ENCODE results near the gene NAT16. TPM values are rescaled to one million over a fixed set of nuclear protein-coding genes. Genes with fewer than 3 reads are reported as not detected.

The NAT16 gene
- total RNA-seq, 2 donors from 2014 or later: not detected

DNA sequence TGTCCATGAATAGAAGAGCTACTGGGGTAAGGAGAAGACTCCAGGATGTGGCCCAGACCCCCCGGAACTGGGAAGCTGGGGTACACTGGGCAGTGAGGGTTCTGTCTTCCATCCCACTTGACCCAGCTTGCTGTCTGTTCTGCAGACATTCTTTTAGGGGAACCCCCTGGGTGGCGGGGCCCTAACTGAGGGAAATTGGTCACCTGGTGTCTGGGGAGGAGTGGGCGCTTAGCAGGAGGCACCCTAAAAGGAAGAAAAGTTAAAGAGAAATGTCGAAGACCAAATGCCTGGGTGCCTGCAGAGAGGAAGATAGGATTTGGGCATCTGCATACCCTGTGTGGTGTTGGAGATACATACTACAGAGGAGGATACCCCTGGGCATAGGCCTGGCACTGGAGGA lies 24.8 kb downstream of the NAT16 start:
- peak overlapping the region in 1 of 2 donors; percentile 46 for H3K27ac ChIP-seq
- intact Hi-C loops (cut with DNase I): no loop called here
- 51% methylated on average over 4 of the region's 4 CpGs for WGBS
- H3K4me3 ChIP-seq: peak overlapping the region; percentile 93 to 98
- peaks cover 4% of the 10 kb centered on the region for H3K4me1 ChIP-seq (replicated peaks)
- DNase-seq (ENCODE audit: low spot score): no peak
- no peaks in the 10 kb centered on the region for H3K9me3 ChIP-seq
- no peaks in the 10 kb centered on the region for H3K36me3 ChIP-seq
- TF ChIP-seq CTCF (IDR thresholded peaks at IDR 0.05): no peak
- TF ChIP-seq POLR2A (IDR thresholded peaks at IDR 0.05): no peak
- TF ChIP-seq POLR2AphosphoS5 (IDR thresholded peaks at IDR 0.05): no peak
- H3K27me3 ChIP-seq (replicated peaks; ENCODE audit: insufficient read depth): no peaks in the 10 kb centered on the region

DNA sequence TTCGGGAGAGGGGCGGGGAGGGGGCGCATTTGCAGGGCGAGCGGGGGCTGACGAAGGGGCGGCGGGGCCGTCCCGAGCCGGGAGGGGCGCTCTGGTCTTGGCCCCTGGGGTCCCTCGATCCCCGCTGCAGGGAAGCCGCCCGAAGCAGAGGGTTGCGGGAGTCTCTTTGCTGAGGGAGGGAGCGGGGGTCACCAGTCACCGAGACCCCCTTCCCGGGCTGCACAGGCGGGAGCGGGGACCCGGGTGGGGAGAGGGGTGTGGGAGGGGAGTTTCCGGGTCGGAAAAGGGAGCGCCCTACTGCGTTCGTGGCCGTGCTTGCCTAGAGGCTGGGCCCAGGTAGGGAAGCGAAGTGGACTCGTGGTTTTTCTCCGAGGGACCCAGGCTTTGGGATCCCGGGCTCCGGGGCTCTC lies 25.4 kb downstream of the NAT16 start:
- H3K9me3 ChIP-seq: no peaks in the 10 kb centered on the region
- H3K27ac ChIP-seq: peak overlapping the region; percentile 46 to 65
- no peak for DNase-seq (ENCODE audit: low spot score)
- WGBS: 2% methylated on average over 28 of the region's 34 CpGs
- no peaks in the 10 kb centered on the region for H3K27me3 ChIP-seq (replicated peaks; ENCODE audit: insufficient read depth)
- no peaks in the 10 kb centered on the region for H3K36me3 ChIP-seq
- no peak for TF ChIP-seq CTCF (IDR thresholded peaks at IDR 0.05)
- TF ChIP-seq POLR2A (IDR thresholded peaks at IDR 0.05): no peak
- TF ChIP-seq POLR2AphosphoS5 (IDR thresholded peaks at IDR 0.05): no peak
- intact Hi-C loops (cut with DNase I): no loop called here
- H3K4me3 ChIP-seq: peak overlapping the region; percentile 93 to 98
- peaks cover 4% of the 10 kb centered on the region for H3K4me1 ChIP-seq (replicated peaks)

- TF ChIP-seq POLR2A (IDR thresholded peaks at IDR 0.05): peak; percentile 71
- peak; percentile 89 for TF ChIP-seq POLR2AphosphoS5 (IDR thresholded peaks at IDR 0.05)
- TF ChIP-seq CTCF (IDR thresholded peaks at IDR 0.05): peak in 1 of 4 experiments; percentile 24
- peak; percentile 90 for DNase-seq (ENCODE audit: low spot score)
- H3K4me3 ChIP-seq: peak within 1 kb of the TSS; percentile 93 to 98
- intact Hi-C loops (cut with DNase I): no loop called here
- no peaks in the 10 kb centered on the region for H3K36me3 ChIP-seq
- H3K27ac ChIP-seq: peak within 1 kb of the TSS; percentile 46 to 65
- no peaks in the 10 kb centered on the region for H3K9me3 ChIP-seq
- no peaks in the 10 kb centered on the region for H3K27me3 ChIP-seq (replicated peaks; ENCODE audit: insufficient read depth)
- H3K4me1 ChIP-seq (replicated peaks): peaks cover 4% of the 10 kb centered on the region
- WGBS: 4% methylated on average over 42 of the region's 51 CpGs
Measured at GRCh38 chr7:101153969-101154692, 26.0 kb downstream of the NAT16 start, which contains the start of gene AP1S1. AP1S1 (plus strand) TSS chr7:101154476; CDS start chr7:101154515, 39 bp downstream.

DNA sequence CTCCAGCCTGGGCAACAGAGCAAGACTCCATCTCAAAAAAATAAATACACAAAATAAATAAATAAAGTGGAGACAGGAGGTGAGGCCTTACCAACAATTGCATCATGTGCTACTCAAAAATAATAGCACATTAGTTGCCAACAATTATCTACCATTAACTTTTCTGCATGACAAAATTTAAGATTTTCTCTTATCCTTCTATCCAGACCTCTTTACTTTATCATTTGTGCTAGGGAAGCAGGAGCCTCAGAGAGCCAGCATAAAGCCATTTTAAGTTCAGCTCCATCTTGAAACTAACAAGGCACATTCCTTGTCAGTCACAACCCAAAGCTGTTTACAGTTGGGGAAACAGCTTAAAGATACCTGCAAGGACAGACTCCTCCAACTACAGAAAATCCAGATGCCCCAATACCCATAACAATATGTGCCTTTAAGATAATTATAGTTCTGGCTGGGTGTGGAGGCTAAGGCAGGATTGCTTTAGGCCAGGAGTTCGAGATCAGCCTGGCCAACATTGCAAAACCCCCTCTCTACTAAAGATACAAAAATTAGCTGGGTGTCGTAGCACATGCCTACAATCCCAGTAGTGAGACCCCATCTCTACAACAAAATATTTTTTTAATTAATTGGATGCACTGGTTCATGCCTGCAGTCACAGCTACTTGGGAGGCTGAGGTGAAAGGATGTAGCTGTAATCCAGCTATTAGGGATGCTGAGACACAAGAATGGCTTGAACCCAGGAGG lies 28.0 kb downstream of the NAT16 start:
- DNase-seq (ENCODE audit: low spot score): no peak
- Histone ChIP-seq H3K4me3 (no peak overlapping the region), H3K9me3 (no peaks in the 10 kb centered on the region), H3K27me3 (replicated peaks; ENCODE audit: insufficient read depth) (no peaks in the 10 kb centered on the region), H3K27ac (no peak overlapping the region), H3K36me3 (no peaks in the 10 kb centered on the region), H3K4me1 (replicated peaks) (peaks cover 4% of the 10 kb centered on the region)
- no peak for TF ChIP-seq POLR2AphosphoS5 (IDR thresholded peaks at IDR 0.05)
- TF ChIP-seq POLR2A (IDR thresholded peaks at IDR 0.05): no peak
- TF ChIP-seq CTCF (IDR thresholded peaks at IDR 0.05): no peak
- WGBS: 85% methylated on average over 2 of the region's 2 CpGs
- intact Hi-C loops (cut with DNase I): no loop called here
